ENCODE measurements around the gene SOHLH1. TPM values are rescaled to one million over a fixed set of nuclear protein-coding genes. Genes with fewer than 3 reads are reported as not detected.
A peak's percentile ranks its signal among the peaks of the same experiment; 100 is the strongest.

Gene SOHLH1
- polyA plus RNA-seq, 2 of the 4 experiments (the other 2 are of a cell fraction): not detected

DNA sequence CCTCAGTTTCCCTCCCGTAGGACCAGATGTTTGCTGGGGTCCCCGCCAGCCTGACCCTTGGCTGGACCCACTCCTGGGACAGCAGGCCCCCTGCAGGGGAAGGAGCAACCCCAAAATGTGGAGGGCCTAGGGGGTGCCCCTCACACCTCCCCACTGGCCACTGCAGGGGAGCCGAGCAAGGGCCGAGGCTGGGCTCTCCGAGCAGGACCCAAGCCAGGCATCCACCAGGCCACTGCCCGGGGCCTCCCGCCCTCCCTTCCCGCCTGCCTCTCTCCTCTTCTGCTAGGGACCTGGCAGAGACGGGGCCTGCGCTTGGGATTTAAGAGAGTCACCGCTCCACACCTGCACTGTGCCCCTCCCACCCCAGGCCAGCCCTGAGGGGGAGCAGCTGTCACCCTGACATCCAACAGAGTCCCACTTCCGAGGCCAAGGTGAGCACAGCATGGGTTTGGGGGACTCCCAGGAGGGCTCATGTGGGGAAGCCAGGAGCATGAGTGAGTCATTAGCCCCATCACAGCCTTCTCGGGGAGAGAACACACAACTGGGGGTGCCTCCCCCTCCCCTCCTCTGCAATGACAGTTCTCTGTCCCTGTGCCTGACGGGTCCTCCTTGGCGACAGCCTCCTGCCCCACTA, 15.8 kb downstream of the SOHLH1 start (continued):
- TF ChIP-seq, protein P1, sequence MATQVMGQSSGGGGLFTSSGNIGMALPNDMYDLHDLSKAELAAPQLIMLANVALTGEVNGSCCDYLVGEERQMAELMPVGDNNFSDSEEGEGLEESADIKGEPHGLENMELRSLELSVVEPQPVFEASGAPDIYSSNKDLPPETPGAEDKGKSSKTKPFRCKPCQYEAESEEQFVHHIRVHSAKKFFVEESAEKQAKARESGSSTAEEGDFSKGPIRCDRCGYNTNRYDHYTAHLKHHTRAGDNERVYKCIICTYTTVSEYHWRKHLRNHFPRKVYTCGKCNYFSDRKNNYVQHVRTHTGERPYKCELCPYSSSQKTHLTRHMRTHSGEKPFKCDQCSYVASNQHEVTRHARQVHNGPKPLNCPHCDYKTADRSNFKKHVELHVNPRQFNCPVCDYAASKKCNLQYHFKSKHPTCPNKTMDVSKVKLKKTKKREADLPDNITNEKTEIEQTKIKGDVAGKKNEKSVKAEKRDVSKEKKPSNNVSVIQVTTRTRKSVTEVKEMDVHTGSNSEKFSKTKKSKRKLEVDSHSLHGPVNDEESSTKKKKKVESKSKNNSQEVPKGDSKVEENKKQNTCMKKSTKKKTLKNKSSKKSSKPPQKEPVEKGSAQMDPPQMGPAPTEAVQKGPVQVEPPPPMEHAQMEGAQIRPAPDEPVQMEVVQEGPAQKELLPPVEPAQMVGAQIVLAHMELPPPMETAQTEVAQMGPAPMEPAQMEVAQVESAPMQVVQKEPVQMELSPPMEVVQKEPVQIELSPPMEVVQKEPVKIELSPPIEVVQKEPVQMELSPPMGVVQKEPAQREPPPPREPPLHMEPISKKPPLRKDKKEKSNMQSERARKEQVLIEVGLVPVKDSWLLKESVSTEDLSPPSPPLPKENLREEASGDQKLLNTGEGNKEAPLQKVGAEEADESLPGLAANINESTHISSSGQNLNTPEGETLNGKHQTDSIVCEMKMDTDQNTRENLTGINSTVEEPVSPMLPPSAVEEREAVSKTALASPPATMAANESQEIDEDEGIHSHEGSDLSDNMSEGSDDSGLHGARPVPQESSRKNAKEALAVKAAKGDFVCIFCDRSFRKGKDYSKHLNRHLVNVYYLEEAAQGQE (IDR thresholded peaks at IDR 0.05): no peak
- no peak for TF ChIP-seq HOXB5 (CRISPR knock-in tag; IDR thresholded peaks at IDR 0.05)

GRCh38 chr9:135681161-135681560, 18.1 kb downstream of the SOHLH1 start:
- FAIRE-seq (no peak), DNase-seq (ENCODE audit: low read depth in 1 of 2, low spot score in 1 of 2) (no peak), ATAC-seq (no peak)
- ChIA-PET CTCF (no interaction called here), POLR2A (no interaction called here)
- 30% methylated on average over 2 of the region's 5 CpGs for WGBS (ENCODE audit: missing lambda C conversion rate)
- Histone ChIP-seq H3K4me3 (no peak overlapping the region), H3K27ac (no peak overlapping the region; a peak in 1 of 6 replicates), H3K4me1 (0 out of 3 replicates have a peak, but pooled peaks cover 5% of the 10 kb centered on the region), H3K9me3 (no peaks in the 10 kb centered on the region), H3K4me2 (no peak overlapping the region)
- no peak for TF ChIP-seq MAZ (IDR thresholded peaks at IDR 0.05; ENCODE audit: borderline replicate concordance, low read depth, low read length)
- no peak for TF ChIP-seq HOXA7 (CRISPR knock-in tag; IDR thresholded peaks at IDR 0.05)
- TF ChIP-seq FOXS1 (CRISPR knock-in tag; IDR thresholded peaks at IDR 0.05): no peak
- TF ChIP-seq MAFK (IDR thresholded peaks at IDR 0.05; ENCODE audit: partially characterized antibody): no peak
- no peak for TF ChIP-seq TP53 (CRISPR knock-in tag; IDR thresholded peaks at IDR 0.05)
- no peak for TF ChIP-seq ZNF302 (CRISPR knock-in tag; IDR thresholded peaks at IDR 0.05)
- no peak for TF ChIP-seq ZSCAN20 (CRISPR knock-in tag; IDR thresholded peaks at IDR 0.05)

GRCh38 chr9:135680056-135680455, 19.2 kb downstream of the SOHLH1 start:
- Histone ChIP-seq H3K4me3 (no peak overlapping the region), H3K9me3 (no peaks in the 10 kb centered on the region), H3K4me1 (0 out of 3 replicates have a peak, but pooled peaks cover 5% of the 10 kb centered on the region), H3K4me2 (peak overlapping the region; percentile 45; the same call in 2 of the 3 replicates), H3K27ac (peak overlapping the region in 1 of 2 experiments; percentile 19; a peak in 1 of 6 replicates)
- no peak for TF ChIP-seq MAFK (IDR thresholded peaks at IDR 0.05; ENCODE audit: partially characterized antibody)
- ChIA-PET CTCF (interaction anchor here (0.6 kb wide), 1 partner anchor 10 kb away, joined by 3 read pairs; no protein-coding TSS in a partner anchor), POLR2A (no interaction called here)
- DNase-seq (ENCODE audit: low read depth in 1 of 2, low spot score in 1 of 2) (no peak), FAIRE-seq (no peak), ATAC-seq (peak; percentile 30 to 35; a peak in 2 of 6 replicates)
- WGBS (ENCODE audit: missing lambda C conversion rate): 20% methylated on average over 14 of the region's 16 CpGs

- ChIA-PET CTCF (no interaction called here), POLR2A (no interaction called here)
- no peak for ATAC-seq
- 83% methylated on average over 11 of the region's 20 CpGs for WGBS (ENCODE audit: missing lambda C conversion rate)
- Histone ChIP-seq H3K27ac (no peak overlapping the region), H3K4me3 (no peak overlapping the region), H3K4me1 (0 out of 3 replicates have a peak, but pooled peaks cover 5% of the 10 kb centered on the region), H3K4me2 (no peak overlapping the region), H3K9me3 (no peaks in the 10 kb centered on the region)
- no peak for DNase-seq (ENCODE audit: low read depth in 1 of 2, low spot score in 1 of 2)
- no peak for FAIRE-seq
- TF ChIP-seq HEYL (CRISPR knock-in tag; IDR thresholded peaks at IDR 0.05): no peak
- no peak for TF ChIP-seq NR3C1 (IDR thresholded peaks at IDR 0.05)
- TF ChIP-seq, protein P2, sequence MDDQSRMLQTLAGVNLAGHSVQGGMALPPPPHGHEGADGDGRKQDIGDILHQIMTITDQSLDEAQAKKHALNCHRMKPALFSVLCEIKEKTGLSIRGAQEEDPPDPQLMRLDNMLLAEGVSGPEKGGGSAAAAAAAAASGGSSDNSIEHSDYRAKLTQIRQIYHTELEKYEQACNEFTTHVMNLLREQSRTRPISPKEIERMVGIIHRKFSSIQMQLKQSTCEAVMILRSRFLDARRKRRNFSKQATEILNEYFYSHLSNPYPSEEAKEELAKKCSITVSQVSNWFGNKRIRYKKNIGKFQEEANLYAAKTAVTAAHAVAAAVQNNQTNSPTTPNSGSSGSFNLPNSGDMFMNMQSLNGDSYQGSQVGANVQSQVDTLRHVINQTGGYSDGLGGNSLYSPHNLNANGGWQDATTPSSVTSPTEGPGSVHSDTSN (IDR thresholded peaks at IDR 0.05): no peak
- no peak for TF ChIP-seq HOXB13 (CRISPR knock-in tag; IDR thresholded peaks at IDR 0.05; ENCODE audit: low read depth)
- no peak for TF ChIP-seq RARB (CRISPR knock-in tag; IDR thresholded peaks at IDR 0.05)
- TF ChIP-seq ZFP36 (IDR thresholded peaks at IDR 0.05; ENCODE audit: borderline replicate concordance, partially characterized antibody): no peak
These were observed 20.9 kb downstream of the SOHLH1 start for GRCh38 chr9:135678236-135679017.

Data from A549 (cell line).